ENCODE measurements around the gene ZMAT2.
"Not testable (repeated sequence)": the region's sequence is repeated elsewhere in the genome, so short reads cannot be mapped to it uniquely, and the experiment has no call there.

ZMAT2 gene

DNA sequence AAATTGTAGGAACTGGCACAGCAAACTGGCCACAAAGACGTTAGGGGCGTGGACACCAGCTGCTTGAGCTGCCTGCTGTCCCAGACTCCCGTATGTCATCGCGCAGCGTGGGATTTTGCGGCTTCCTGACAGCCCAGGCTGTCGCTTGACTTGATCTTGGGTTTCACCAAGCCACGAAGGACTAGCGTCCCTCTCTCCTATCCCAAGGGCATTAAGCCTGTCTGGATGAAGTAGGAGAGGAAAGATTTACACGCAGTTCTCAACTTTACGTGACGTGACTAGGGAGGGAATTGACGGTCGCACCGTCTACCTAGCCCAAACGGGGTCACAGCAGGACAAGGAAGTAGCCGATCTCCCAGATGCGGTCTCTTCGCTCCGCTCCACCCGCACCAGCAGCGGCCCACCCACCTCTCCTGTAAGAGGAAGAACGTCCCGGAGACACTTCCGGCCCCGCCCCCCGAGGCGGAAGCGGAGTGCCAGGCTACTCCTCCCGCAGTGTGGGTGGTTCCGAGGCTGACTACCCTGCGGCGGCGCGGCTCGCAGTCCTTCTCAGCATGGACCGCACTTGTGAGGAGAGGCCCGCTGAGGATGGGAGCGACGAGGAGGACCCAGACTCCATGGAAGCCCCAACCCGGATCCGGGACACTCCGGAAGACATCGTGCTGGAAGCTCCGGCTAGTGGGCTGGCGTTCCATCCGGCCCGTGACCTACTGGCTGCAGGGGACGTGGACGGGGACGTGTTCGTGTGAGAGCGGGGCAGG lies 35.7 kb upstream of the ZMAT2 start, which contains the start of gene WDR55 (continued):
- TF ChIP-seq ZNF8 (CRISPR knock-in tag; IDR thresholded peaks at IDR 0.05), result no peak
- TF ChIP-seq ARNTL (CRISPR knock-in tag; IDR thresholded peaks at IDR 0.05; ENCODE audit: borderline replicate concordance, low read depth), result no peak
- TF ChIP-seq GLIS3 (CRISPR knock-in tag; IDR thresholded peaks at IDR 0.05), result no peak
- TF ChIP-seq PPARA (CRISPR knock-in tag; IDR thresholded peaks at IDR 0.05; ENCODE audit: borderline replicate concordance), result no peak
- TF ChIP-seq ISL1 (CRISPR knock-in tag; IDR thresholded peaks at IDR 0.05), result no peak
- TF ChIP-seq ZFP3 (CRISPR knock-in tag; IDR thresholded peaks at IDR 0.05), result no peak
- TF ChIP-seq, protein P1, sequence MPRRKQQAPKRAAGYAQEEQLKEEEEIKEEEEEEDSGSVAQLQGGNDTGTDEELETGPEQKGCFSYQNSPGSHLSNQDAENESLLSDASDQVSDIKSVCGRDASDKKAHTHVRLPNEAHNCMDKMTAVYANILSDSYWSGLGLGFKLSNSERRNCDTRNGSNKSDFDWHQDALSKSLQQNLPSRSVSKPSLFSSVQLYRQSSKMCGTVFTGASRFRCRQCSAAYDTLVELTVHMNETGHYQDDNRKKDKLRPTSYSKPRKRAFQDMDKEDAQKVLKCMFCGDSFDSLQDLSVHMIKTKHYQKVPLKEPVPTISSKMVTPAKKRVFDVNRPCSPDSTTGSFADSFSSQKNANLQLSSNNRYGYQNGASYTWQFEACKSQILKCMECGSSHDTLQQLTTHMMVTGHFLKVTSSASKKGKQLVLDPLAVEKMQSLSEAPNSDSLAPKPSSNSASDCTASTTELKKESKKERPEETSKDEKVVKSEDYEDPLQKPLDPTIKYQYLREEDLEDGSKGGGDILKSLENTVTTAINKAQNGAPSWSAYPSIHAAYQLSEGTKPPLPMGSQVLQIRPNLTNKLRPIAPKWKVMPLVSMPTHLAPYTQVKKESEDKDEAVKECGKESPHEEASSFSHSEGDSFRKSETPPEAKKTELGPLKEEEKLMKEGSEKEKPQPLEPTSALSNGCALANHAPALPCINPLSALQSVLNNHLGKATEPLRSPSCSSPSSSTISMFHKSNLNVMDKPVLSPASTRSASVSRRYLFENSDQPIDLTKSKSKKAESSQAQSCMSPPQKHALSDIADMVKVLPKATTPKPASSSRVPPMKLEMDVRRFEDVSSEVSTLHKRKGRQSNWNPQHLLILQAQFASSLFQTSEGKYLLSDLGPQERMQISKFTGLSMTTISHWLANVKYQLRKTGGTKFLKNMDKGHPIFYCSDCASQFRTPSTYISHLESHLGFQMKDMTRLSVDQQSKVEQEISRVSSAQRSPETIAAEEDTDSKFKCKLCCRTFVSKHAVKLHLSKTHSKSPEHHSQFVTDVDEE (CRISPR knock-in tag; IDR thresholded peaks at IDR 0.05), result no peak
- TF ChIP-seq TOX (CRISPR knock-in tag; IDR thresholded peaks at IDR 0.05; ENCODE audit: borderline replicate concordance), result no peak

DNA sequence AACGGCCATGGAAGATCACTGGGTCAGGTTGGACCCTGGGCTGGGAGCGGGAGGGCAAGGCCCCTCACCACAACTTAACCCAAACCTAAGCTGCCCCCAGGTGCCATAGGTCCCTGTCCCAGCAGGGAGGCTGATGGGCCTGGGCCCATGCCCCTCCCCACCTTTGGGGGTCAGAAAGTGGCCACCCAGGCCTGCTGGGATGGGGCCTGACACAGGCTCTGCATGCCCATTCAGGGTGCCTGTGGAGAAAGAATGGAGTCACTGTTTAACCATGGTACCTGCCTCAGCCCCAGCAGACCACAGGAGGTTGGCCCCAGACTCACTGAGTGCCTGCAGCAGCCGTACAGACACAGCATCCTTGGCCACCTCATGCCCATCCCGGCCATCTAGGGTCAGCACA lies 29.2 kb upstream of the ZMAT2 start:
- not testable (repeated sequence) for ATAC-seq

DNA sequence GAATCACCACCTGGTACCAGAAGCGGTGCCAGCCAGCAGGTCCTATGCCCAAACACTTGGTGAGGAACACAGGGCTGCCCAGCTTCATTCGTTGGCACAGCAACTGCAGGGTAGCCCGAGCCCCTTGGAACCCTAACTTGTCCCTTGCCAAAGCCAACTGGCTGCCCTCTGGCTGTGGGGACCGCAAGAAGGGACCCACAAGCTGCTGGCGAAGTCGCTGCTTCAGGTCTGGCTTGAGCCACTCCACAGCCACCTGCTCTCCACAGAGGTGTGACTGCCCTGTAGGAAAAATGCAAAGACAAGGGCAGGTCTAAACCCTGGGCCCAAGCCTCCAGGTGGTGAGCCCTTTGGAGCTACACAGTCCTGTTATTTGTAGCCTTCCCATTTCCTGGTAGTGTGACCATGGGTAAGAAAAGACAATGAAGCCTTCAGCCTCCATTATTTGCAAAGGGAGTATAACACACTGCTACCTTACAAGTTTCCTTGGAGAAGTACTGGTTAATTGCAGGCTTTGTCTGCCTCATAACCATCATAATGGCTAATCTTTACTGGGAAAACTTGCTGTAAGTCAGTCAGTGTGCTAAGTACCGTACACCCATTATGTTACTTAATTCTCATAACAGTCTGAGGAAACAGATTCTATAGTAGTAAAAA lies 28.6 kb upstream of the ZMAT2 start:
- no peak for ATAC-seq
- TF ChIP-seq CSDC2 (CRISPR knock-in tag; IDR thresholded peaks at IDR 0.05) (no peak), PPARA (CRISPR knock-in tag; IDR thresholded peaks at IDR 0.05; ENCODE audit: borderline replicate concordance) (no peak), ZNF565 (CRISPR knock-in tag; conservative IDR thresholded peaks at IDR 0.05; ENCODE audit: low read depth) (no peak), TOX (CRISPR knock-in tag; IDR thresholded peaks at IDR 0.05; ENCODE audit: borderline replicate concordance) (no peak), ZNF8 (CRISPR knock-in tag; IDR thresholded peaks at IDR 0.05) (no peak), ZC3H10 (CRISPR knock-in tag; IDR thresholded peaks at IDR 0.05) (no peak), BACH2 (CRISPR knock-in tag; IDR thresholded peaks at IDR 0.05; ENCODE audit: borderline replicate concordance) (no peak), ZNF70 (CRISPR knock-in tag; IDR thresholded peaks at IDR 0.05) (no peak), TCF4 (CRISPR knock-in tag; IDR thresholded peaks at IDR 0.05; ENCODE audit: borderline replicate concordance) (no peak), RARB (CRISPR knock-in tag; IDR thresholded peaks at IDR 0.05) (no peak), ARNTL (CRISPR knock-in tag; IDR thresholded peaks at IDR 0.05; ENCODE audit: borderline replicate concordance, low read depth) (no peak), GLIS3 (CRISPR knock-in tag; IDR thresholded peaks at IDR 0.05) (no peak), OSR1 (CRISPR knock-in tag; IDR thresholded peaks at IDR 0.05) (no peak)
- TF ChIP-seq, protein P1 (CRISPR knock-in tag; IDR thresholded peaks at IDR 0.05), result no peak
- TF ChIP-seq, protein P2, sequence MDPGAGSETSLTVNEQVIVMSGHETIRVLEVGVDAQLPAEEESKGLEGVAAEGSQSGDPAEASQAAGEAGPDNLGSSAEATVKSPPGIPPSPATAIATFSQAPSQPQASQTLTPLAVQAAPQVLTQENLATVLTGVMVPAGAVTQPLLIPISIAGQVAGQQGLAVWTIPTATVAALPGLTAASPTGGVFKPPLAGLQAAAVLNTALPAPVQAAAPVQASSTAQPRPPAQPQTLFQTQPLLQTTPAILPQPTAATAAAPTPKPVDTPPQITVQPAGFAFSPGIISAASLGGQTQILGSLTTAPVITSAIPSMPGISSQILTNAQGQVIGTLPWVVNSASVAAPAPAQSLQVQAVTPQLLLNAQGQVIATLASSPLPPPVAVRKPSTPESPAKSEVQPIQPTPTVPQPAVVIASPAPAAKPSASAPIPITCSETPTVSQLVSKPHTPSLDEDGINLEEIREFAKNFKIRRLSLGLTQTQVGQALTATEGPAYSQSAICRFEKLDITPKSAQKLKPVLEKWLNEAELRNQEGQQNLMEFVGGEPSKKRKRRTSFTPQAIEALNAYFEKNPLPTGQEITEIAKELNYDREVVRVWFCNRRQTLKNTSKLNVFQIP (CRISPR knock-in tag; IDR thresholded peaks at IDR 0.05; ENCODE audit: borderline replicate concordance, low read depth), result no peak
- TF ChIP-seq, protein P3, sequence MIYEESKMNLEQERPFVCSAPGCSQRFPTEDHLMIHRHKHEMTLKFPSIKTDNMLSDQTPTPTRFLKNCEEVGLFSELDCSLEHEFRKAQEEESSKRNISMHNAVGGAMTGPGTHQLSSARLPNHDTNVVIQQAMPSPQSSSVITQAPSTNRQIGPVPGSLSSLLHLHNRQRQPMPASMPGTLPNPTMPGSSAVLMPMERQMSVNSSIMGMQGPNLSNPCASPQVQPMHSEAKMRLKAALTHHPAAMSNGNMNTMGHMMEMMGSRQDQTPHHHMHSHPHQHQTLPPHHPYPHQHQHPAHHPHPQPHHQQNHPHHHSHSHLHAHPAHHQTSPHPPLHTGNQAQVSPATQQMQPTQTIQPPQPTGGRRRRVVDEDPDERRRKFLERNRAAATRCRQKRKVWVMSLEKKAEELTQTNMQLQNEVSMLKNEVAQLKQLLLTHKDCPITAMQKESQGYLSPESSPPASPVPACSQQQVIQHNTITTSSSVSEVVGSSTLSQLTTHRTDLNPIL (CRISPR knock-in tag; IDR thresholded peaks at IDR 0.05; ENCODE audit: low read depth), result no peak

All from SK-N-SH treated with all-trans-retinoic acid at 6 μM for 48 hours (cell line).